NCI-H2107 treated with DMSO at 0.1 percent for 48 hours (cell line): Measurements from ENCODE around the gene SMAD5.

Experiments
- DNase-seq: peaks from one replicate; lab custom pipeline; 2025; ENCODE audit not compliant: unreplicated experiment; lab: John Stamatoyannopoulos, UW

SMAD5 gene

DNA sequence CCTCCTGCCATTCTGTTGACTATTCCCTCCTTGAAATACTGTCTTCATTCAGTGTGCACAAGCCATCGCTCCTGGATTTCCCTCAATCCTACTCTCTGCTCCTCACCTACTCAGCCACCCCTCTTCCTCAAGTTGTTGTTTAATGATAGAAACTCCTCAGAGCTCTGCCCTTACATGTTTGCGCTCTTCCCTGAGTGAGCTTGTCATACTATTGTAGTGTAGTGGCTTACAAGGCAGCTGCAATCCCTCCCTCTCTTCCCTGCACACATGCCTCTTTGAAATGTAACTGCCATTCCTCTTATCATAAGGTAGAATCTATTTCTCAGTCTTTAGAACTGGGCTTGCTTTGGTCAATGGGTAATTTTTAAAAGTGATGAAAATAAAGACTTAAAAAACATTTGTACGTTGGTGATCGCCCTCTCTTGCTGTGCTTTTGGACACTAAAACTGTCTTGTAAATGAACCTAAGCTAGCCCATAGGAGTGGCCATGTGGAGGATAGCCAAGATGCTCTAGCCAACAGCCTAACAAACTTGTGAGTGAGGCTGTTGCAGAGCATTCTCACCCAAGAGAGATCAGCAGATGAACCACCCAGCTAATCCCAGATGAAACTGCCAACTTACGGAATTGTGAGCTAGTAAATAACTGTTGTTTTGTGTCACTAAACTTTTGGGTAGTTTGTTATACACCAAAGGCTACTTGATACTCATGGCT, 18.1 kb upstream of the SMAD5 start:
- DNase-seq: no peak

DNA sequence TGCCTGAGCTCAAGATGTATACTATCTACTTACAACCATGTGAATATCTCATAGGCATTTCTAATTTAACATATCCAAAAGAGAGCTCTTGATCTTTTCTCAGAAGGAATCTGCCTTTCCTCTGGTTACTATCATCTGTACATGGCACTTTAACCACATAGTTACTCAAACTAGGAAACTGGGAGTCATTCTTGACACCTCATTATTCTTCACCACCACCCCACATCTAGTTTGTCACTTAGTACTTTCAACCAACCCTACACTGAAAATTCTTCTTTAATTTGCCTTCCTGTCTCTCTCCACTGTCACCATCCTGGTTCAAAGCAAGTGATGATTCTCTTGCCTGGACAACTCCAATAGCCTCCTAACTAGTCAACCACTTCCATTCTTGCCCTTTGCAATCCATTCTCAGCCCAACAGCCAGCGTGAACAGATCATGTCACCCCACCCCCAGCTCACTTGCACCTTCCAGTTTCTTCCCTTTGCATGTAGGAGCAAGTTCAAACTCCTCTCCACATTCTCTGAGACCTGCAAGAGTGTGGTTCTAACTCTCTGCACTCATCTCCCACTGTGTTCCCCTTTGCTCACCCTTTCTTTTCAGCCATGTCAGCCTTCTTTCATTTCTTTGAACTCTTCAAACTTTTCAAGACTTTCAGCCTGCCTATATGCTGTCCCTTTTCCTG, 17.3 kb upstream of the SMAD5 start:
- DNase-seq: no peak

DNA sequence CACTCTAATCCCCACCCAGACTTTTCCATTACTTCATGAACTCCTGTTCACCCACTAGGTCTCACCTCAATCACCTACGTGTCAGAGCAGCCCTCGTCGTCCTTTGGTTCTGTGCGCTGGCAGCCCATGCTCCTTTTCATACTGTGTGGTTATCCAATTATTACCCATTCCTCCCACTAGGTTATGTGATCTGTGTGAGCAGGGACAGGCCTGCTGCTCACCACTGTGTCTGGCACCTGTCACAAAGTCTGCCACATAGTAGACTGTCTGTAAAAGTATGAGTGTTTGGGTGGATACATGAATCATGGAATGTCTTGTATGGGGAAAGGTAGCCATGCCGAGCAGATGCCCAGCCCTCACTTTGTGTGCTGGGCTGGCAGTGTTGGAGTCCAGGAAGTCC, 12.1 kb upstream of the SMAD5 start:
- DNase-seq: no peak

DNA sequence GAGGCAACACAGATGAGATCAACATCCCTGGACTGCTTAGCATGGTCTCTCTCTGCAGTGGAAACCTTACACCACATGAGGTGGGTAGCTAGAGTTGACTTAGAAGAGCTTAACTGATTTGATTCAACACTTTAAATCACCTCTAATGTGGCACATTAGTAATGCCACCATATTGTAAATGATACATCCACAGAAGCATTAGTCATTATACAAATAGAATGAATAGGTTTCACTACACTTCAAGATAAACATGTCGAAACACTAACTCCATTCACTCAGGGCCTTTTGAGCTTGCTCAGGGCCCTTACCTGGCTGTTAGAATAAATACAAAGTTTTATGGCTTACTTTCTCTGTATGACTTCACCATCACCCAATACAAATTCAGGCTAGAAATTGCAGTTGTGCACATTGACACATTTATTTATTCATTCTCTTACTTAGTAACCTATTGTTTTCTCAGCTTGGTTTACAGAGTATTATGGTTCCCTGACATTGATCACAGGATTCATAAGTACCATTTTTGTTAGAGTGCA, 9.3 kb upstream of the SMAD5 start:
- DNase-seq: peak; percentile 74

DNA sequence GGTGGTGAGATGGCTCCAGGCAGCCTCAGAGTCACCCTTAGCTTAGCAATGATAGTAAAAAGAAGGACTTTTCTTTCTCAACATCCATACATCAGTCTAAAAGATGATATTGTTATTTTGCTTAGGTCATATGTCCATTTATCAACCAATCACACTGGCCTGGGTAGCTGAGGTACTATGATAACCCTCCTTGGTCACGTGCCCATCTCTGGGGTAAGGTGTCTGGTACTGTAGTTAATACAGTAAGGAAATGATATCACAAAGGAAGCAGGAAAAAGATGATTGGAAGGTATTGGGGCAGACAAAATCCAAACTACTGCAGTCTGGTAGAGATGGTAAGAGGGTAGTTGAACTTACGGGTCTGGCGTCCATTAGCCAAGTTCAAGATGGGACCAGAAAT, 5.1 kb upstream of the SMAD5 start:
- DNase-seq: no peak

DNA sequence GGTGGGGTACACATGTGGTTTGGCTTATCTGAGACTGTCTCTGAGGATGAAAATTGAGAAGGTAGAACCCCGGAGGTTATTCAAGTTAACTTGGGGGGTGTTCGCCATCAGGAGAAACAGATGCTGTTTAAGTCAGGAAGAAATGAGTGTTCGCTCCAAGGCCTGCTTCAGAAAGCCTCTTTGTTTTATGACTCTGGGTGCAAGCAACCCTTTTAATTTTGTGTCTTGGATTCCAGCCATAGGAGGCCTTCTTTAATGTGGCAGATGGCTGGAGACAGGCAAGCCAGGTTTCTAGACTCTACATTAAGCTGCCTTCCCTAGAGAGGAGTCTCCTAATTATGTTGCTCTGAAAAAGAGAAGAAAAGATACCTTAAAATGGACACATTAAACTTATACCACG, 4.2 kb upstream of the SMAD5 start:
- DNase-seq: no peak

DNA sequence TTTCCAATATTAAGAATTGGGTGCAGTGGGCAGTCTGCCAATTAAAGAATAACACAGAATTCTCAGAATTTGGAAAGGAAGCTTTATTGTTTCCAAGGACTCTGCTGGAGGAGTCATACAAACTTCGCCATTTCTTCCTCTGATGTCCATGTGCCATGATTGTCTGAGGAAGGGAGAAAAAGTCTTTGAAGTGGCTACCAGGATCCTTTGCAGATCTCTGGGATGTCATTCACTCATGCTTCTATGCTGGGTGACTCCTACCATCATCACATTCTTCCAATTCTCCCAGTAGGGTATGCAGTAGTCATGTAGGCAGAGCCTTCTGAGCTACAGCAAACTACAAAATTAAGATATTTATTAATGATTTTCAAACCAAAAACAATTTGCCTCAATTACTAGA, 3.2 kb upstream of the SMAD5 start:
- DNase-seq: no peak

DNA sequence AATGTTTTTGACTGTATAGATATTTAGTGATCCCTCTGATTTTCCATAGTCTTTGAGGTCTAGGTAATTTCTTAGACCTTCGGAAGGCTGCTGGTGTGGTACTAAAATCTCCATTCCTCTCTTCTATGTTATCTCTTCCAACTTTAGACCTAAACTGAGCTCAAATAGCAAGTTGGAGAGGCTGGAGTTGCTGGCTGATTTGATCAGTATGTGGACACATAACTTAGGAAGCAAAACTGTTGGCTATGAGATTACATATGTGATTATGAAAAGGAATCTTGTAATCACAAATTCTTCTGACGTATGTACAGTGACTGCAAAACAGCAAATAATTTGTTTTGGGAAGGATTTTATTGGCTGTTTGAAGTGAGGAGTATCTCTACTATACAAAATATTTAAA, 2.1 kb upstream of the SMAD5 start:
- DNase-seq: no peak

DNA sequence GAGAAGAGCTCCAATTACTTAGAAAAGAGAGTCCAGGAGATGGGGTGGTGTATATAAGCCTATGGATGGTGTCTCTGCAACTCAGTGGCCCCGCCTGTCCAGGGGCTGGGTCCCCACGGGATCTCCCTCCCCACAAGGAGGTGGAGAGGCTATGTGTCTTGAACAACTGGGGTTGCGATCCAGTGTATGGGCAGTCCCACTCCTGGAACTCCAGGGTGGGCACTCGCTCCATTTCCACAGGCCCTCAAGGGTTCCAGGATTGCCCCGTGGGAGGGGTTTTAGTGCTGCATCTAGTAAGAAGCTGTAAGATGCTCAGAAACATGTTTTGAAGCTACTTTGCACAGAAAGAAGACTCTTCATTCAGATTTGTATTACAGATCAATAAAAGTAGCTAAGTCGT, 558 bp upstream of the SMAD5 start:
- DNase-seq: no peak

DNA sequence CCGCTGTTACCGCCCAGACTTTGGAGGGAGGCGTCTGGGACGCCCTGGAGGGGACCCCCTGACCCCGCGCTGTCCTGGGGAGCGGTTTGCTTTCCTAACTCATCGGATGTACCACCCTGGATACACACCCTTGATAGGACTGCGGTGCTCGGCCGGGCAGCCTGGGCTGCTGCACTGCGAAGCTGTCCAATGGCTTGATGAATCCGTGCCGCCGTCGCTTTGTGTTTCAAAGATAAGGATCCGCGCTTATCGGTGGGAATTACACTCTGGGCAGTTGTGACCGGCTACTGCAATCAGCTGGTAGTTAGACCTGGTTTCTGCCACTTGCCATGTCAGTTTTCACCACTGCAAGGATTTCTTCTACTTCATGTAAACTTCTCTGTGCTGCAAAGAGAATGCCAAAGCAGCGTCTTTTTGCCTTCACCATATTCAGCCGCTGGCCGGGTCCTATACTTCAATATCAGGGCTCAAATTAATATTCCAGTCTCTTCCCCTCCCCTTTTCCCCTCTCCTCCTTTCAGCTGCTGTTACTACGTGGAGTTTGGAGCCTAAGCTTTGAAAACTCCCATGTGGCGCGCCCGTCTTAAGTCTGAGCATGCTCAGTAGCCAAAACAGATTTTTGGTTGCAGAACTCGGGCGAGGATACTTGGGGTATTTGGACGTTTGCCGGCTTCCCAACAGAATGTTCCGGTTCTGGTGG, 727 bp downstream of the SMAD5 start:
- no peak for DNase-seq

DNA sequence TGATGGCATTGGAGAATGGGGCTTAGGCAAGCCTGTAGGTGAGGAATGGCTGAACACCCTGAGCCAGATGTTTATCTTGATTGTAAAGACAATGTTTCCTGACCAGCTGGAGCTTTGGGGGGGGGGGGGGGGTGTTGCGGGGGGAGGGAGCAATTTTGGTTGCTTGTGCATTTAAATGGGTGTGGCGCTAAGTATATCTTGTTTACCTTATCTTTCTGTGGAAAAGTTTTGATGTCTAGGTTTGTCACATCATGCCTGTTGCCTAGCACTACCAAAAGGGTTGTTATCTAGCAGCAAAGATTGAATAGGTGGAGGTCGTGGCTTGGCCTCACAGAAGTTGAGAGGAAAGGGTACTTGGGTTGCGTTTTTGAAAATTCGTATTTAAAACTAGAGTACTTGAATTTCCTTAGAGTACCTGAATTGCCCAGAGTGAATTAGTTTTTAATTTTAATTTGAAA, 1.3 kb downstream of the SMAD5 start:
- DNase-seq: no peak

DNA sequence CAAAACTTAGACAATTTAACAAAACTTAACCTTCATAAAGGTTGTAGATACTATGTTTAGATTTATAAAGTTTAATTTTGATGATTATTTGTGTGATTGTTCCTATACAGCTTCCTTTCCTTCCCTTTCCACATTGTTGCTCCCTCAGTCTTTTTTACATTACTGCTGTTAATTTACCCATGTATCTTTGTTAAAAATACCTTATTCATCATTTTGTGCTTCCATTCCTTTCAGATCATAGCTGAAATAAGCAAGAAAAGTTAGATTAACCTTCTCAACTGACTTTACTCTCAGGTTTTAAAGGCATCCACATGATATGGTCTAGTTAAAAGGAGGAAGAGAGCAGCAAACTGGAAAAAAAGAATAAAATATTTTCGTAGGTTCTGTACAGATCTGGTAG, 2.0 kb downstream of the SMAD5 start:
- DNase-seq: no peak

DNA sequence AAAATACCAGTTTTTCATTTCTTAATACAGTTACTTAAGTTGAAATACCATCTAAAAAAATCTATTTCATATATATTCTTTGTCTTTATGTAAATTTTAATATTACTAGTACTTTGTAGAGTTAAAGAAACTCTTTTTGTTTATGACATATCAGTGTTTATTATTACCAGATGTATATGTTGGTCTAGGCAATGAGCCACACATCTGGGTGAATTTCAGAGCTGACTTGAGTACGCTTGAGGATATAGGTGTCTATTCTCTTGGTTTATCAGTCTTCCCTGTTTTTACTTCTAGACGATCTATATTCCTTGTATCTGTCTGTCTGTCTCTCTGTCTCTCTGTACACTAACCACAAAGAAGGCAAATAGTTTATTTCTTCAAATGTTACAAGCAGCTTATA, 2.9 kb downstream of the SMAD5 start:
- DNase-seq: no peak

DNA sequence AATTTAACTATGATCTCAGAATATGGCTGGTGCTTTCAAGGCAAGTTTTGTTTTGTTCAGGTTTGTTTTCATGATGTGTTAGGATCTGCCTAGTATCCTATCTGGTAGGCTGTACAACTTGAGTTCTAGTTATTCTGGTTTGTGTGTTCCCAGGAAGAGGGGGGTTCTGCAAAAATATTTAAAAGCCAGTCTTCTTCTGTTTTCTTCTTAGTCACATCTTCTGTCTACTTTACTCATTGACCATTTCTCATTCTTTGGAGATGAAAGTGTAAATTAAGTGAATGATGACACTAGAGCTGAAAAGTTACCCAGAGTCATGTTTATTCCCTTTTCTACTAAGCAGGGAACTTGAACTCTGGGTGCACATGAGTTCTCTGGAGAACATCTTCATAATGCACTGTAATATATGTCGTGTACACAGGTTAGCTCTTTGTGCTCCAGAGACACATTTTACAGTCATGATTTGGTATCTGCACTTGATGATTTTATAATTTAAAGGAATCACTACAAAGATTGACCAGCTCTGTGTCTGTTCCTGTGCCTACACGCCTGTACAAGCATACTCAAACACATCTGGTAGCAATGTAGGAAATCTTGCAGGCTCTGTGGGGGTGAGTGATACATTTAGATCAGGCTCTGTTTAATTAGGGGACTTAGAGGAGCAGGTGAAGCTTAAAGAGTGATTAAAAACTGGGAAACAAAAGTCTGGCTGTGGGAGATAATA, 5.0 kb downstream of the SMAD5 start:
- no peak for DNase-seq

DNA sequence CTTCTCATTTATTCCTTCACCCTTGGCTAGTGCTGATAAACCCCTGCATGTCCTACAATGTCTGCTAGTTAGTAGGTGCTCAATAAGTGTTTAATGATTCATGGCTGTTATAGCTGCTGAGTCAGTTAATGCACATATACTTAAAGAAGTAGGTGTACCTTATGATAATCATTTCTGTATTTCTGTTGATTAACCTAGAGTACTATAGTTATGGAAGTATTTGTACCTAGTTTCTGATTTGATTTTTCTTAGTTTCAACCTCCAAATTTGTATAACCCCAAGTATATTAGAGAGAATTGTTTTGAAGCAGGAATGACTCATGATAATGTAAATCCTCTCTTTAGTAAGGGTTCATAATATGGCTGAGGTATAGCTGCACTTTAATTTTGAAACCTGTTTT, 8.9 kb downstream of the SMAD5 start:
- DNase-seq: no peak

DNA sequence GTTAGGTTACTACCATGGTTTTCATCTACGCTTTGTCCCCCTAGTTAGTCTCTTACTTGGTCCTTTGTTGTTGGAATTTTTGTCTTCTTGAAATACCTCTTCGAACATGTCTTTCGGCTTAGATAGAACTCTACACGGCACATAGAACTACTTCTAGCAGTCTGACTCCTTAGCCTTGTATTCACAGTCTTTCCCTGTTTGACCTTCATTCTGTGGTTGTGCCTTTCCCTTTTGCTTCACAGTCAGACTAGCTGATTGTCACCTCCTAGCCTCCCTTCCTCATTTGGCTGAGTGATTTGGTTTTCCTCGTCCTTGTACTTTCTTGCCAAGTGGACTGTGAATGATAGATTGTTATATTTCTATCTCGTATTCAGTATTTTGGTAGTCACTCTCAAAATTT, 10.7 kb downstream of the SMAD5 start:
- no peak for DNase-seq

DNA sequence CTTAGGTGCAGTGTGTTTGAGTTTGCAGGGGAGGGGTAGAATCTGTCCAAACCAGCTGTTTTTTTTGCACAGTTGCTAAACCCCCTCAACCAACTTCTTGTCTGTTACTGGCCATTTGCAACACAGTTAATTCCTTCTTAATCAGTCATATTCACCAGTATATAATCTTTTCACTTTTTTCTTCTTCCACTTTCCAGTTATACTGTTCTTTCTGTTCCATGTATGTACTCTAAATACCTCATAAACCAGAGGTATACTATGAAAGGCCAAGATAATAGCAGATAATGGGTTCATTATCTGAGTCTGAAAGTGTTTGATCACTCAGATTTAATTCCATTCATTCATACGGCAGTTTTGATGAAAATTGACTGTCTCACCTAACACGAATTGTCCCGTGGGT, 11.1 kb downstream of the SMAD5 start:
- no peak for DNase-seq

DNA sequence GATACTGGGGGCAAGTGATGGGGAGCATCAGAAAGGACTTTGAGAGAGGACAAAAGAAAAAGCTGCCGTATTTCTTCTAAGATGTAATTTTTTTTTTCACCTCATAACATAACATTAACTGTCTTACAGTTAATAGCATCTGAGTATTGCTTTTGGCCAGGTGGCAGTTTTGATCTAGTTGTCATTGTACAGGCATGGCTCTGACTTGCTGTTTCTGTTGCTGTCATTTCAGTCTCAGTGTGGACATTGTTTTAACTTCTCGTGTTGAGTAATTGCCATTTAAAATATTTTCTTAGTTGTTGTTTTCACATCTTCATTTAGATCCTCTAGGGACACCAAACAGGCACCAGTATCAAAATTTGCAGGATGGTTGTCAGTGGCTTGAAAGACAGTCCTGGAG, 12.4 kb downstream of the SMAD5 start:
- DNase-seq: no peak

DNA sequence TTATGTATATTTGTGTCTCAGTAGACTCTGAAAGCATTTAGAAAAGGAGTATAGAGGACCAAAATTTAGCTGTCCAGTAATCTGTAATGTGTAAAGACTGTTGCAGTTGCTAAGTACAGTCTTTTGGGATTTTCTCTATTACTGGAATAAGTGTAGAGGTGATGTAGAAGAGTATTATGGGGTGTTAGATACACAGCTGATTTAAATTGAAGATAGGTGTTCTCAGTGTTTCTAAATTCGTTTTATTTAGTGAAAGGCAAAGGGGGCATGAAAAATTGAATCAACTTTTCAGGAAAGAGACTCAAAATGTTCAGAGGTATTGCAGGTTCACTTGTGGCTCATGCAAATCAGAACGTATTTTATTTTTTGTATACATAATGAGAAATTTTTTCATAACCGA, 13.6 kb downstream of the SMAD5 start:
- no peak for DNase-seq

DNA sequence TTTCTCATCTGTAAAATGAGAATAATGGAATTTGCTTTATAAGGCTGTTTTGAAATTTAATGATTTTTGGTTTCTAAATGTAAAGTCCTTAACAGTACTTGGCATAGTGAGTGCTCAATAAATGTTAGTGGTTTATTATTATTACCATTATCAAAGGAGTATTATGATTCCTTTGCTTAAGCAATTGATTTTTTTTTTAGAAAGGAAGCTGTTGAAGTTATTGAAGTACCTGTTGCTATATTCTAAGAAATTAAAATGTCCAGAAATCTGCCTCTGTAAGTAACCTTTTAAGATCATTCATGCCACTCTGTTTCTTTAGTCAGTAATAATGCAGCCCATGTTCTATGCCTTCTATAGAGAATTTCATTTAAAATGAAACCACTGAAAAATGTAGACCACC, 15.0 kb downstream of the SMAD5 start:
- no peak for DNase-seq

DNA sequence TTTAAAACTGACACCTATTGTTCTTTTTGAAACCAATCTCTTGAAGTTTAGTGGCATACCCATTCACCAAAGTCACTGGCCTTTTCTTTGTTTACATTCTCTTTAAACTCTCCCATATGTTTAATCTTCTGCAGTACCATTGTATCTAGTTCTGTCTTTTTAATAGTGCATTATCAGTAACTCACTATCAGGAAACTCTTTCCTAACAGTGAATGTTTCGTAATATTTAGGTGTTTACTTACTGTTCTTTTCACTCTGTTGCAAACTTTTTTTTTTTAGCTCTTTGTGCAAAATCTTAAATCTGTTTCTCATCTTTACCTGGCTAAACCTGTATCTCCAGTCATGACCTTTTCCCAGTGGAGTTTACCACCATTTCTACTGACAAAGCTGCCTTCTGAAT, 17.2 kb downstream of the SMAD5 start:
- no peak for DNase-seq
